Fibroblast of the conjunctiva (primary cell): Measurements from ENCODE around the gene PLA2G4E.

Experiments used
- DNase-seq: peaks from one replicate; pipeline ENCODE4 v3.0.0-alpha.2; 2010; ENCODE audit warnings: low read depth

Gene PLA2G4E

DNA sequence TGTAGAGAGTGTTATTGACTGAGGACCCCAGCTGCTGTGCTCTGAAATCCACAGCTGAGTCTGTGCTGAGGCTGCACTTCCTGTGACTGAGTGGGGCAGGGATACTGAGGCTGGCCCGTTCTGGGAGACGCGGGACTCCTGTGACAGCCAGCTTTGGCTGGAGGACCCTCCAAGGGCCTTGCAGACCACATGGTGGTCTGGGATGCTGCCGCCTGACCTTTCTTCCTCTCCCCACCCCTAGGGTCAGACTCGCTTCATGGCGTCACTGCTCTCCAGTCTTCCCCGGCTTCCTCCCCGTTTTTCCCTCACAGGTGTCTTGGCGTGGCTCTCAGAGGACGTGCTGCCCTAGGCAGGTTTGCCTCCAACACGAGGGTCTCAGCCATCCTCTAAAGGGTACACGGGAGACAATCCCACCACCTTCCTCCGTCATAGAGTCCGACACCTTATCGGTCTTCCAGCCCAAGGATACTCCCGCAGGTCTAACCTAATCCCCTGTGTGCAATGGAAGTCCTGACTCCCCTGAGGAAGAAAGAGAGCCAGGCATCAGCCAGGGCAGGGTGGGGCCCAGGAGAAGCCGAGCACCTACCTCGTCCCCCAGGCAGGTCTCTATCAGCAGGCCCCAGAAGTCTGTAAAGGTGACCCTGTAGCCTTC, 28.6 kb downstream of the PLA2G4E start:
- no peak for DNase-seq

DNA sequence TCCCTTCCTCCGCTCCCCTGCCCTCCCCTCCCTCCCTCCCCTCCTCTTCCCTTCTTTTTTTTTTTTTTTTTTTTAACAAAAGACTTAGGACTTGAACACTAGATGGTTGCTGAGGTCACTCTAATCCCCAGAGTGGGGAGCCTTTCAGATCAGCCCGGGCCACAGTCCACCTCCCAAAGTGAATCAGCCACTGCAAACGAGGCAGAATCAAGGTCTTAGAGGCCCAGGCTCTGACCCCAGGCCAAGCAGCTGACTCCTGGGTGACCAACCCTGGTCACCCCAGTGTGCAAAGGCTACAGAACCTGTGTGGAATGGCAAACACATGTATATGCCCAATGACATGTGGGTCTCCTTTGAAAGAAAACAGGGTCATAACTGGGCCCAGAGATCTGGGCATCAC, 30.2 kb downstream of the PLA2G4E start:
- DNase-seq: no peak

DNA sequence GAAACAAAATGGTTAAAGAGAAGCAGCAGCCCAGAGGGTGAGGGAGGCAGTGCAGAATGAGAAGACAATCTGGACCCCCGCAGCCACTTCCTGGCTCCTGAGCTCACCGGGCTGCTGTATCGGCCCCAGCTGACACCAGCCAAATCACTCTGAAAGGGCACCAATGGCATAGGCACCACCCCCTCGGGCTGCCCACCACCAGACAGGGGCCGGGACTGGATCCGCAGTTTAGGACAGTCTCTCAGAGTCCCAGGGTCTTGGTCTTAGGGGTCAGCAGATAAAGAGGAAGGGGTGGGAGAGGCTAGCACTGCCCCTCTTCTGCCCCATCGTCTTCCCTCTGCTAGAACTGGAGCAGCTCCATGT, 30.6 kb downstream of the PLA2G4E start:
- no peak for DNase-seq

DNA sequence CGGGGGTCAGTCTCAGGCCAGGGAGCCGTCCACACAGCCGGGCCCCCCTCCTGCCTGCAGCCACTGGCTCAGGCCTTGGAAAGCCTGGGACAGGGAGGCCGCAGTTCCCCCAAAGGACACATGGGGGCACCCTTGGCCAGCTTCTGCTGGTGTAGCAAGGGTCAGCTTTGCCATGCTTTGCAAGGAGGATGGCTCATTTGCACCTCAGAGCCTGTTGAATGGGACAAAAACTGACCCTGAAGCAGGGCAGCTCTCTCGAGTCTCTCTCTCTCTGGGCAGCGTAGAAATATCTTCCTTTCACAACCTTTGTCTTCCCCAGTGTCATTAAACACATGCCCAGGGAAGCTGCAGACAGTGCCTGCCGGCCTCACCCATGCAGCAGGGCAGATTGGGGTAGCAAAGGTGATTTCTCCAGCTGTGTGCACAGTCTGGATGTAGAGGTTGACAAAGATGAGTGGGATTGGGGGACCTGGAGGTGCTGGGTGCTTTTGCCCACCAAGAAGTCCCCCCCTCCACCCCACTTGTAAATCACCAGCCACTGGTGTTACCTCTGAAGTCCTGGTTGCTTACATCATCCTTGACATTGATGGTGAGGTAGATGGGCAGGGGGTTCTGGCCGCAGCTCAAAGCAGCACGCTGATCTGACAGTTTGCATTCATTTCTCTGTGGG, 31.1 kb downstream of the PLA2G4E start:
- DNase-seq: peak; percentile 62

DNA sequence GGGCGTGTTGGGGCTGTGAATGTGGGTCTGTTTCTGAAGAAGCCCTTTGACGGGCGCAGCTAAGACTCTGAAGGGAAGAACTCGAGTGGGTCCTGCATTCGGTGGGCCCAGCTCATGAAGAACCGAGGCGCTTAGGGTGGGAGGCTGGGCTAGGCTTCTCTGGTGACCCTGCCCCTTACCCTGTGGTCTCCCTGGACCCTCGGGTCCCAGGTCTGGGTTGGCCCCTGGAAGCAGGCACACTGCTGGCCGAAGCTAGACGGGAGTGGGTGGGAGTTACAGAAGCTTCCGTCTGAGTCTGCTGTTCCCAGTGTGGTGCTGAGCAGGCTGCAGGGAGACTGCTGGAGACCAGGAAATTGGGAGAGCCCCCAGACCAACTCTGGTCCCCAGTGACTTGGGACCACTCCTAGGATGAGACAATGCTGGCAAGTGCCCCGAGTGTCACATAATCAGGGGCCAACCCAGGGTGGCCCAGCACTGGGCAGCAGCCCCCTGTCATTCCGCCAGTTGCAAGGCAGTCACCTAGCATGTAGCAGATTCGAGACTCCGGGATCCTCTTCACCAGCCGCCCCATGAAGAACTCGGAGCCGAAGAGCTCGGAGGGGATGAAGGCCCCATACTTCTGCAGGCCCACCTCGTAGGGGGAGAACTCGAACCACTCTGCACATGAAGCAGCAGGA, 31.8 kb downstream of the PLA2G4E start:
- no peak for DNase-seq

DNA sequence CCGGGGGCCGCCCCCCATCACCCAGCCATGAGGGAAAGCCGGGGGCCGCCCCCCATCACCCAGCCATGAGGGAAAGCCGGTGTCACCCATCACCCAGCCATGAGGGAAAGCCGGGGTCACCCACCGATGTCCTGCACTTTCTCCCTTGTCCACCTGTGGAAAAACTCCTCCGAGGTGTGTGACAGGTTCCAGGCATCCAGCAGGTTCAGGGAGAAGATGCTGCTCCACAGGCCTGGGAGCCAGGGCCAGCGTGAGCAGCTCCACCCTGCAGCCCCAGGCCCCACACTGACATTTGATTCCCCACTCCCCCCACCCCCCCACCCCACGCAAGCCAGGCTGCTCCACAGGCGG, 32.9 kb downstream of the PLA2G4E start:
- DNase-seq: no peak

DNA sequence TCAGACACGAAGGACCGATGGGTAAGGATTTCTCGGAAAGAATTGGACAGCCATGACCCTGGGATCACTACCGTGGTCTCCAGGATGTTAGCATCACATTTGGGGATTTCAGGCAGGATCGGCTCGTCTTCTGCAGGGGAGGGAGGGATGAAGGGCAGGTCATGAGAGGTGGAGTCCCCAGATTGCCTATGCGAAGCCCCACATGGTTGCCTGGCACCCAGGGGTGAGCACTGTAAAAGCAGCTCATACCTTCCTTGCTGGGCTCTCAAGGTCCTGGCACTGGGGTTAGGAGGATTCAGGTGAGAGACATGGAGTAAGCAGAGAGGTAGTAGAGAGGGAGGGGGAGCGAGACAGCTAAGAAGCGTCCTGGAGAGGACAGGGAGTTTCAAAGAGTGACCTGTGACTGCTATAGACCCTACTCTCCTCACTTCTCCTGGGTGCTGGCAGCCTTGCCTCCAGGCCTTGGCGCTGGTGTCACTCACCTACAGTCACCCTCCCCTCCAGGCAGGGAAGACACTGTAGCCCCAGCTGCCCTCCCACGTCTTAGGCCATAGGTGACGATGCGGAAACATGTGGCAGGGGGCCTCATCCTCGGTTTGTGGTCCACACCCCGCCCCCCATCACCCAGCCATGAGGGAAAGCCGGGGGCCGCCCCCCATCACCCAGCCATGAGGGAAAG, 33.5 kb downstream of the PLA2G4E start:
- DNase-seq: no peak

DNA sequence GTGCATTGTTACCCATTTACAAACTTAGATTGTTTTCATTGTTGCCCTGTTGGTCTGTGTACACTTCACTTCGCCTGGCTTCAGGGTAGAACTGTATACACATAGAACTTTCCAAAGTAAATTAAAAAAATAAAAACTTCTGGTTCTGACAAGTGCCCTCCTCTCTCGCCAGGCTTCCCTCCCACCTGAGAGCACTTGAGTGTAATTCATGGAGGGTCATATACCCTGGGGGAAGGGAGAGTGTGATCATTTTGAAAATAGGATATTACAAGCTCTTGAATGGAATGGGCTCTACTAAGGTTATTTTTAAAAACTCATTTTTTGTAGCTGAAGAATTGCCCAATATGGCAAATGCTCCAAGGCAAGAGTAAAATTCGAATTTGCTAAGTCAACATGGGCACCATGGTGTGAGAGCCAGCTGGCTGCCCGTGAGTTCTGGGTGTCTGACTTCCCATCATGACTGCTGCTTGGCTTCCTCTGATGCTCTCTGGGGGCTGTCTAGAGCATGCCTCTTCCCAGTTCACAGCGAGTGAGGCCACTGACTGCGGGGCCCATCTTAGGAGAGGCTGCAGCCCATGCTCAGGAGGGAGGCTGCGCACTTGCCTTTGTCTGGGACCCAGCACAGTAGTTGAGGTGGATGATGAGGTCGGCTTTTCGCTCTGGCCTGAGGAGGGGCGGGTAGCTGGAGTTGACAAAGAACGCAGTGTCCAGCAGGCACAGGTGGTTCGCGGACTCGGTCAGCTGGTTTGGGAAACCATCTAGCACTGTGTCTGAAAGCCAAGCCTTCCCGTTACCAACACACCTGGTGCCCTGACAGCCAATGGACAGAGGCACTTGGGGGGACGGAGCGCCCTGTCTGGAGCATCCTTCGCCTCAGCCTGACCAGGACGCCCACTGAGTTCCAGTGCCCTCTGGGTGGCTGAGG, 35.3 kb downstream of the PLA2G4E start:
- DNase-seq: no peak

DNA sequence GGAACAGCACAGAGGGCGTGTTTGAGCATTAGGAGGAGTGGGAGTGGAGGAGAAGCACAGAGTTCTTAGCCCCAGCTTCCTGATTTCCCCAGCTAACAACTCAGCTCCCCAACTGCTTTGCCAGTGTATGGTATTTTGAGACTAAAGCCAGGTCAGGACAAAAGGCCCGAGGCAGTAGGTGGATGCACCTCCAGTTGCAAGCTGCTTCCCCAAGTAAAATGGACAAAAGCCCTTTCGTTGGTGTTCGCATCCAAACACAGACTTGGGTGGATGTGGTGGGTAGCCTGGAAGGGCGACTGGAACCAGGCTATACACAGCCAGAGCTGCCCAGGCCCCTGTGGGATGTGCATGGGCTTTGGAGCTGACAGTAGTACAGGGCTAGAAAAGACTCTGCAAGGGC, 36.2 kb downstream of the PLA2G4E start:
- DNase-seq: no peak

DNA sequence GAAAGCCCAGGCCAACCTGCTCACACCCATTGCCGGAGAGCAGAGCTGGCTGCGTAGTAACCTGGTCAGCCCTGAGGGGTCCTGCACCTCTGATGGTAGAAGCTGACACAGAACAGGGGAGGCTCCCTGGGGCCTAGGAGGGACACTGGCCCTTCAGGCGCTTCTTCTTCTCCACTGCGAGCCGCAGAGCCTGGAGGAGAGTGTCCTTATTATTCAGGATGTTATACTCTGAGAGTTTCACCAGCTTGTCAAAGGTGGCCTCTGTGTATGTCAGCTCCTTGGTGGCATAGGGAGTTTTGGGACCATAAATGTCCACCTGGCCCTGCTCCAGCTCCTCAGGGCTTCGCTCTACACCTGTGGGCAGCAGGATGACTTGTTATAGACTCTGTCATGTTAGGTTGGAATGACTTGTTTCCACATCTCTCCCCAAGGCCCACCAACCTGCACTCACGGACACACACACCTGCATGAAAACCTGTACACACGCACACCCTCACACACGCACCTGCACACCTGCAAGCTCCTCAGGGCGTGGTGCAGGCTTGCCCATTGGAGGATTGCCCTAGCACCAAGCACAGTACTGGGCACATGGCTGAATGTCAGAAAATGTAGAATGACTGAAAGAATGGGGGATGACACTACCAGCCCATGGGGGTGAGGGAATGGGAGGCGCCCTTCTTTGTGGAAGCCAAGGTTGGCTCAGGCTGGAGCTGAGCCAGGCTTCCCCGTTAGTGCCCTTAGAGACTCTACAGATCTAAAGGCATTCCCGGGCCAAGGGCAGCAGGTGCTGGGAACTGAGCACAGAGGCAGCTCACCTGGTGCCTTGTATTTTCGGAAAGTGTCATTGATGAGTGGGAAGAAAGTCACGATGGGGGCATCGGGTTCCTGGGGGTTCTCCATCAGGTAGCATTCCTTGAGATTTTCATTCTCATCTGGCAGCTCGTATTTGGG, 36.9 kb downstream of the PLA2G4E start:
- no peak for DNase-seq

DNA sequence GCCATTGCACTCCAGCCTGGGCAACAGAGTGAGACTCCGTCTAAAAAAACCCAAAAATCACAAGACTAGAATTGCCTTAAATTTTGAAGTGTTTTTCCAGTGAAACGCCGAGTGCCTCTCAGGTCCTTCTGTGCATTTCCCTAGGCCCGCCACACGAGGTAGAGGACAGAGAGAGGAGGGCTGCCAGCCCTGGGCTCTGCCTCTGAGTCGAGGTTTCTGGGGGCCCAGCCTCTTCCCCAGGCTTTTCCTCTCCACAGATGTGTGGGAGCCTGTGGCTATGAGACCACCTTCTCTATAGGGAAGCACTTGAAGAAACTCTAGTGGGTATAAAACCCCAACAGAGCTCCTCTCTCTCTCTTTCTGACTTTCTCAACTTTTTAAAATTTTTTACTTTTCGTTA, 37.6 kb downstream of the PLA2G4E start:
- no peak for DNase-seq

DNA sequence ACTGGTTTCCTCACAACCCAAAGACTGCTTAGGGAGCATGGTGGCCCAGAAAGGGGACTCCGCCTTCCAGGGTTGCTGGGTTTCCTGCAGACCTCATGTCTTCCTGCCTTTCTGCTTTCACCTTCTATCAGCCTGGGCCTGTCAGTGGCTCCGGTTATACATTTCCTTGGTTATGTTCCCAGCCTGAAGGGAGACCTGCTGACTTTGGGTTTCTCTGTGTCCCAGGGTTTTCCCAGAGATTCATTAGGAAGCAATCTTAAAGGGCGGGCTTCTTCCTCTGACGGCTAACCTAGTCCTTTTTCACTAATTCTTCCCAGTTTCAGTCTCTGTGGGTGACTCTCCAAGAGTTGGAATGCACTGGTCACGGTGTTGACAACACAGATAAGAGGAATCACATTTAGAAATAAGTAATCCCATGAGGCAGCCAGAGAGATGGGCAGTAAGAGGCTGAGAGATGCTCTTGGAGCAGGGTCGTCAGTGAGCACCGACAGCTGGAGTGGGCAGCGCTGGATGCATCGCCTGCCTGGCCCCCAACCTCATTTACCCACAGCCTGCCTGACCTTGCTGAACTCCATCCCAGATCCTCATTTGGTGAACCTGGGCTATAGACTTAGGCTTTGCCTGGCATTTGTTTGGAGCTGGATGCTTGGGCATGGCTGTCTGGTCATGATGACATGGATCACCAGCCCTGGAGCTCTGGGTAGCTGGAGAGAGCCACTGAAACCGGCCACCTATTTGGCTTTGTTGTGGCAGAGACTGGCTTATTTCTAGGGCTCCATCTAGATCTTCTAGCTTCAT, 38.5 kb downstream of the PLA2G4E start:
- DNase-seq: no peak

DNA sequence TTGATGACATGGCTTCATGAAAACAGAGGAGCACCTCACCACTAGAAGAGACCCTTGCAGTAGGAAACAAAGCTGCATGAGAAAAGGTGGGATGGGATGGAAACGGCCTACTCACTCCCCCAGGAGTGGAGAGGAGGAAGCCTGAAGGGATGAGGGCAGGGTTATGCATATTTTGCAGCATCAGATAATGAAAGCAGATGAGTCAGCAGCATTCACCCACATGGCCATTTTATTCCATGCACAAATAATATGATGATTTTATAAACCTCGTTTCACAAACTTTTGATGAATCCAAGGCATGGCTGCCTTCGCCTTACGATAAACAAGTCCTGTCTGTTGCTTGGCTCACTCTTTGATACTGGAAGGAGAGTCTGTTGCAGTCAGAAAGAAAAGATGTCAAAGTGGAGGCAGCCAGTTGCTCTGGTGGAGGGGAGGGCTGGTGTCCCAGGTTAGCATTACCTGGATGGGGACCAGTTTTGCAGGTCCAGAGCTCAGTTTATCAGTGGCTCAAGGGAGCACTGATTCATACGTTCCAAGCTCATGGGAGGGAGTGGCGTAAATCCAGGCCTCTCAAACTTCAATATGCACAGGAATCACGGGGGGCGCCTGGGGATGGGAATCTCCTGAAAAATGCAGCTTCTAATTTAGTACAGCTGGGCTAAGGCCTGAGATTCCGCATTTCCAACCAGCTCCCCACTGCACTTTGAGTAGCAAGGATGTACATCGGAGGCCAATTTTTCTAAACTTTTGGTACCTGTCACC, 39.3 kb downstream of the PLA2G4E start:
- DNase-seq: no peak

DNA sequence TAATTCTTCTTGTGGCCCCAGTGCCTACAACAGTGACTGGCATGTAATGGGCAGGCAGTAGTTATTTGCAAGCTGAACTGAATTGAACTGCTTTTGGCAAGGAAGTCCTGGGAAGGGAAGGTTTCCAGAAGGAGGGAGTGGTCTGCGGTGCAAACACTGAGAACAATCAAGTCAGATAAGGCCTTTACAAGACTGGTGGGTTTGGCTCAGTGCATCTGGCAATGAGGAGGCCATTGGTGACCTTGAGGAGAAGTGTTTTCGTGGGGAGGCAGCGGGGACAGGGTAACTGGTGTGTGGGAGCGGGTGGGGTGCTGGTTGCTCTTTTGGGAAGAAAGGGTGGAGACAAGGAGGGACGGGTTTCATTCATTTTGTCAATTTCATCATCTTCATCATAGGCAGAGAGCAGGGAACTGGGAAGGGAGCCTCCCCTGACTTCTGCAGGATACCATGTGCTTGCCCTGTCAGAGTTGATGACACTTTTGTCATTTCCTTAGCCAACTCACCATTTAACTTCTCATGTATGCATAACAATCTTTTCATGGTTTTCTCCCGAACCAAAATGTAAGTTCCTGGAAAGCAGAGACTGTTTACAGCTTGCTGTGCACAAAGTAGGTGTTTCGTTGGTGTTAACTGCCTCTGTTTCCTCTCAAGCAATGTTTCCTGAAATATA, 40.1 kb downstream of the PLA2G4E start:
- DNase-seq: no peak

DNA sequence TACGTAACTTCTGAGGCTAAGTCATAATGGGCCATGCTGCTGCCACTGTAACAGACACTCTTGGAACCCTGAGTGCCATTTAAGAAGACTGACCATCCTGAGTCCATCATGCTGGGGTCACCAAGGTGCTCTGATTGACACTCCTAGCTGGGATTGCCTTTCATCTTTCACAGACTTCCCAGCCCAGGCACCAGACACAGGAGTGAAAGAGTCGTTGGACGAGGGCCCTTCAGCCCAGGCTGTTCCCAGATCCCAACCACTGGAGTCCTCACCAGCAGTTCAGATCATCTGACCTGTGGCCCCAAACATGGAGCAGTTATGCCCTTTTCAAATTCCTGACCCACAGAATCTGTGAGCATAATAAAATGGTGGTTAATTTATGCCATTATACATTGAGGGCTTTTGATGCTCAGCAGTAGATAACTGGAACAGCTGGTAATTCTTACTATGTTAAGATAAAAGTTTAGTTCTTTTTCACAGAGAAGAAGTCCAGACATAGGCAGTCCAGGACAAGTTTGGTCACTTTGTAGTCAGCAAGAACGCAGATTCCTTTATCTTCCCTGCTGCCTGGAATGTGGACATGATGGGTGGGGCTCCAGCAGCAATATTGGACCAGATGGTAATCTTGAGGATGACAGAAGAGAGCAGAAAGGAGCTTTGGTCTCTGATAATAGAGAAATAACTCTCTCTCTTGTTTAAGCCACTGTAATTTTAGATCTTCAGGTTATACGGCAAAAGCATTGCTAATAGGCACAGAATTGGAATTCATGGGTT, 41.2 kb downstream of the PLA2G4E start:
- no peak for DNase-seq

DNA sequence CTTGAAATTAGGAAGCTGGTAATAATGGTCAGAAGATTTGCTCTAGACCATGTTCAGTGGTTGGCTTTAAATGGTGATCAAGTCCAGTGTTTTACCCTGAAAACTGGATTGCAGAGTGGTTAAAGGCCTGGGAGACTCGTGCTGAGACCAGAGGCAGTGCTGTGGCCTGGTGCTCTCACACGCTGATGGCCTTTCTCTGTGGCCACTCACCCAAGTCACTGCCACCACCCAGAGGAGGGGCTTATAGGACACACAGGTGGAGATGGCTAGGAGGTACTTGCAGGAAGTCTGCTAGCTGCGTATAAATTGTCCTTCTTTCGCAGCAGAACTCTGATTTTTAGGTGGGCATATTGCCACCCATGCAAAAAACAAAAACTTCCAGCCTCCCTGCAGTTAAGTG, 42.3 kb downstream of the PLA2G4E start:
- no peak for DNase-seq

DNA sequence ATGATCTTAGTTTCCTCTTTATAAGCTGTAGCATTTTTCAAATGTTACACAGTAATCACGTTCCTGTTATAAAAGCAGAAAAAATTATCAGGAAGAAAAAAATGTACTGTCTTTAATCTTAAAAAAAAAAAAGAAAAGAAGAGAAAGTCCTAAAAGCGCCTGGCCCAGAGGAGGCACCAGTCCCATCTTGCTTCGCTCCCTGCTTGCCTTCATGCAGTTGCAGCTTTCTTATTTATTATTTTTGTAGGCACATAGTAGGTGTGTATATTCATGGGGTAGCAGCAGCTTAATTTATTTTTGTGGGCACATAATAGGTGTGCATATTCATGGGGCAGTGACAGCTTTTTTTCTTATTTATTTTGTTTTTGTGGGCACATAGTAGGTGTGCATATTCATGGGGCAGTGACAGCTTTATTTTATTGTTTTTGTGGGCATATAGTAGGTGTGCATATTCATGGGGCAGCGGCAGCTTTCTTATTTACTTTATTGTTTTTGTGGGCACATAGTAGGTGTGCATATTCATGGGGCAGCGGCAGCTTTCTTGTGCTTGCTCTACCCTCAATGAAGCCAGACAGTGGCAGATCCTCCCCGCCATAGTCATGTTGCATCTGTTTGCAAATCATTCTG, 43.0 kb downstream of the PLA2G4E start:
- no peak for DNase-seq
